ENCODE data around the gene SIGLEC10.

DNA sequence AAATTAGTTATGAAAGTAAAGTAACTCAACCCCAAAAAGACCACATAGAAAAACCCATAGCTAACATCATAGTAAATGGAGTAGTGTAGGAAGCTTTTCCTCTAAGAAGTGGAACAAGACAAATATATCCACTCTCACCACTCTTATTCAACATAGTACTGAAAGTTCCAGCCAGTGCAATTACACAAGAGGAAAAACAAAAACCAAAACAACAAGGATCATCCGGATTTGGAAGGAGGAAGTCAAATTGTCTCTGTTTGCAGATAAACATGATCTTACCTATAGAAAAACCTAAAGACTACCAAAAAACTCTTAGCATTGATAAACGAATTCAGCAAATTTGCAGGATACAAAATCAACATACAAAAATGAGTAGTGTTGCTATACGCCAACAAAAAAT, 49.3 kb upstream of the SIGLEC10 start:
- TF ChIP-seq EZH2phosphoT487 (IDR thresholded peaks at IDR 0.05; ENCODE audit: unreplicated experiment), result no peak
- TF ChIP-seq, protein P1, sequence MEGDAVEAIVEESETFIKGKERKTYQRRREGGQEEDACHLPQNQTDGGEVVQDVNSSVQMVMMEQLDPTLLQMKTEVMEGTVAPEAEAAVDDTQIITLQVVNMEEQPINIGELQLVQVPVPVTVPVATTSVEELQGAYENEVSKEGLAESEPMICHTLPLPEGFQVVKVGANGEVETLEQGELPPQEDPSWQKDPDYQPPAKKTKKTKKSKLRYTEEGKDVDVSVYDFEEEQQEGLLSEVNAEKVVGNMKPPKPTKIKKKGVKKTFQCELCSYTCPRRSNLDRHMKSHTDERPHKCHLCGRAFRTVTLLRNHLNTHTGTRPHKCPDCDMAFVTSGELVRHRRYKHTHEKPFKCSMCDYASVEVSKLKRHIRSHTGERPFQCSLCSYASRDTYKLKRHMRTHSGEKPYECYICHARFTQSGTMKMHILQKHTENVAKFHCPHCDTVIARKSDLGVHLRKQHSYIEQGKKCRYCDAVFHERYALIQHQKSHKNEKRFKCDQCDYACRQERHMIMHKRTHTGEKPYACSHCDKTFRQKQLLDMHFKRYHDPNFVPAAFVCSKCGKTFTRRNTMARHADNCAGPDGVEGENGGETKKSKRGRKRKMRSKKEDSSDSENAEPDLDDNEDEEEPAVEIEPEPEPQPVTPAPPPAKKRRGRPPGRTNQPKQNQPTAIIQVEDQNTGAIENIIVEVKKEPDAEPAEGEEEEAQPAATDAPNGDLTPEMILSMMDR (conservative IDR thresholded peaks at IDR 0.05; ENCODE audit: low read depth in 2 of 2), result no peak
